ENCODE measurements around the gene SH3RF3. TPM values are rescaled to one million over a fixed set of nuclear protein-coding genes. Genes with fewer than 3 reads are reported as not detected.

SH3RF3 gene
- total RNA-seq, 1 donor from 2014 or later = 1.3 TPM

DNA sequence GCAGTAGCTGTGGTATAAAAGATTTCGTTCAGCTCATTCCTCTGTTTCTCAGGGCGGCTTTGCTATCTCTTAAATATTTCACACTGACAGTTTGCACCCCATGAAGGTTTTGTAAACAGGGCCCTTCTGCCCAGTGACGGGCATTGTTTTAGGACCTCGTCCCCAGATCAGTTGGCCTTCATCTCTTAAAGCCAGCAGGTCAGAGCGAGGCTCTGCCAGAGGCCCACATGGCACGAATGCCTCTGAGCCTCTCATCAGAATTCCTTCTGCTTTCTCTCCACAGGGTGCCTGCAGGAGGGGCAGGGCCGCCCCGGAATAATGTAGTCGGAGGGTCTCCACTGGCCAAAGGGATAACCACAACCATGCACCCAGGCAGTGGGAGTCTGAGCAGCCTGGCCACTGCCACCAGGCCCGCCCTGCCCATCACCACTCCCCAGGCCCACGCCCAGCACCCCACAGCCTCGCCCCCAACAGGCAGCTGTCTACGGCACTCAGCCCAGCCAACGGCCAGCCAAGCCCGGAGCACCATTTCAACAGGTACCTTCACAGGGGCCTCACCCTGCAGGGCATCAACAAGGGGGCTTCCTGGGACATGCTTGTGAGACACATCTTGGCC lies 307.7 kb downstream of the SH3RF3 start:
- Mint-ChIP-seq H3K4me1 (ENCODE audit: low read depth) (peaks cover 12% of the 10 kb centered on the region), H3K27ac (no peak overlapping the region), H3K9me3 (ENCODE audit: low read depth) (peaks cover 6% of the 10 kb centered on the region), H3K27me3 (peaks cover 30% of the 10 kb centered on the region), H3K36me3 (ENCODE audit: insufficient read depth) (peaks cover 5% of the 10 kb centered on the region), H3K4me3 (ENCODE audit: low read depth) (no peak overlapping the region)
- no peak for DNase-seq (ENCODE audit: low spot score, unreplicated experiment)
- TF ChIP-seq, protein P1, sequence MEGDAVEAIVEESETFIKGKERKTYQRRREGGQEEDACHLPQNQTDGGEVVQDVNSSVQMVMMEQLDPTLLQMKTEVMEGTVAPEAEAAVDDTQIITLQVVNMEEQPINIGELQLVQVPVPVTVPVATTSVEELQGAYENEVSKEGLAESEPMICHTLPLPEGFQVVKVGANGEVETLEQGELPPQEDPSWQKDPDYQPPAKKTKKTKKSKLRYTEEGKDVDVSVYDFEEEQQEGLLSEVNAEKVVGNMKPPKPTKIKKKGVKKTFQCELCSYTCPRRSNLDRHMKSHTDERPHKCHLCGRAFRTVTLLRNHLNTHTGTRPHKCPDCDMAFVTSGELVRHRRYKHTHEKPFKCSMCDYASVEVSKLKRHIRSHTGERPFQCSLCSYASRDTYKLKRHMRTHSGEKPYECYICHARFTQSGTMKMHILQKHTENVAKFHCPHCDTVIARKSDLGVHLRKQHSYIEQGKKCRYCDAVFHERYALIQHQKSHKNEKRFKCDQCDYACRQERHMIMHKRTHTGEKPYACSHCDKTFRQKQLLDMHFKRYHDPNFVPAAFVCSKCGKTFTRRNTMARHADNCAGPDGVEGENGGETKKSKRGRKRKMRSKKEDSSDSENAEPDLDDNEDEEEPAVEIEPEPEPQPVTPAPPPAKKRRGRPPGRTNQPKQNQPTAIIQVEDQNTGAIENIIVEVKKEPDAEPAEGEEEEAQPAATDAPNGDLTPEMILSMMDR (IDR thresholded peaks at IDR 0.05; ENCODE audit: unreplicated experiment) = no peak

DNA sequence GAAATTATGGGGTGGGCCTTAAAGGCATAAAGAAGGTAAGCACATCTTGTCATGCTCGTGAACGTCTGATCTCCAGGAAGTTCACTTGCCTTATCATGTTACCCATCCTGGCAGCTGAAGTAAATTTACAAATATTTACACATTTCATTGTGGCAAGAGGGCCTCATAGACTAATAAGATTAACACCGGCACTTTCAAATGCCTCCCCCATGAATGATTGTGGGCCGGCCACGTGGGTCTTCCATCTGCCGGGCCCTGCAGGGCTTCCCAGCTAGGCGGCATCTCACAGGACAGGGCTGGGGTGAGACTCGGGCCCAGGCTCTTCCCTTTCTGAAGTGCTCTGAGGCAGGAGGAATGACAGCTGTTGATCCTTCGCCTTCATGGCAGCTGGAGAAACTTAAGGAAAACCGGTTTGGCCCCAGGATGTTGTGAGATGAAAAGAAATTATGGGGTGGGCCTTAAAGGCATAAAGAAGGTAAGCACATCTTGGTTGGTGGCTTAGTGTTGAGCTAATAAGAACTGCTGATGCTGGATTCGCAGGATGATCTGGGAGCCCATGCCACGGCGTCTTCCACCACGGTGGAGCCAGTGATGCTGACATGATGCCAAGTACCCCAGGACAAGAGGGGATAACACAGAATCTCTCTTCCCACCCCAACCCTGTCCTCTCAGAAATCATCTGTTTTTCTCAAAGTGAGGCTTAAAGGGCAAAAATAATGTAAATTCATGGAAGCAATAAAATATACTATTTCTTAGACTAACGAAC lies 308.5 kb downstream of the SH3RF3 start:
- peaks cover 5% of the 10 kb centered on the region for H3K36me3 Mint-ChIP-seq (ENCODE audit: insufficient read depth)
- H3K27me3 Mint-ChIP-seq = peaks cover 30% of the 10 kb centered on the region
- peaks cover 12% of the 10 kb centered on the region for H3K4me1 Mint-ChIP-seq (ENCODE audit: low read depth)
- DNase-seq (ENCODE audit: low spot score, unreplicated experiment) = no peak
- no peak overlapping the region for H3K27ac Mint-ChIP-seq
- H3K4me3 Mint-ChIP-seq (ENCODE audit: low read depth) = no peak overlapping the region
- TF ChIP-seq, protein P1 (IDR thresholded peaks at IDR 0.05; ENCODE audit: unreplicated experiment) = no peak
- H3K9me3 Mint-ChIP-seq (ENCODE audit: low read depth) = peaks cover 9% of the 10 kb centered on the region

DNA sequence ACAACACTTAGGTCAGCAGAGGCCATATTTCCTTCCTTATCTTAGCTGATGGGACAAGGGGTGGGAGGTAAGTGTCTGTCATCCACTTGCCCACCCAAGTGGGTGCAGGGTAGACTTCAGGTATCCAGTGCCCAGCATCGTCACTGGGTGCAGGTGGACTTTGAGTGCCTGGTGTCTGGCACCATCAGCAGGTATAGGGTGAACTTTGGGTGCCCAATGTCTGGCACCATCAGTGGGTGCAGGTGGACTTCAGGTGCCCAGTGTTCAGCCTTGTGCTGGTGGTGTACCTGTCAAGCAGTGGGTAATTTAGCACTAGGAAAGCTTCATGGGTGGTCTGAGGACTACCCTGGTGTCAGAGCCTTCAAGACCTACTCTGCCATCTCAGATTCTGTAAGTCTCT lies 309.1 kb downstream of the SH3RF3 start:
- Mint-ChIP-seq H3K27ac (no peak overlapping the region), H3K4me3 (ENCODE audit: low read depth) (no peak overlapping the region), H3K36me3 (ENCODE audit: insufficient read depth) (peaks cover 5% of the 10 kb centered on the region), H3K9me3 (ENCODE audit: low read depth) (peaks cover 11% of the 10 kb centered on the region), H3K27me3 (peaks cover 30% of the 10 kb centered on the region), H3K4me1 (ENCODE audit: low read depth) (peaks cover 12% of the 10 kb centered on the region)
- TF ChIP-seq, protein P1 (IDR thresholded peaks at IDR 0.05; ENCODE audit: unreplicated experiment) = no peak
- DNase-seq (ENCODE audit: low spot score, unreplicated experiment) = no peak

DNA sequence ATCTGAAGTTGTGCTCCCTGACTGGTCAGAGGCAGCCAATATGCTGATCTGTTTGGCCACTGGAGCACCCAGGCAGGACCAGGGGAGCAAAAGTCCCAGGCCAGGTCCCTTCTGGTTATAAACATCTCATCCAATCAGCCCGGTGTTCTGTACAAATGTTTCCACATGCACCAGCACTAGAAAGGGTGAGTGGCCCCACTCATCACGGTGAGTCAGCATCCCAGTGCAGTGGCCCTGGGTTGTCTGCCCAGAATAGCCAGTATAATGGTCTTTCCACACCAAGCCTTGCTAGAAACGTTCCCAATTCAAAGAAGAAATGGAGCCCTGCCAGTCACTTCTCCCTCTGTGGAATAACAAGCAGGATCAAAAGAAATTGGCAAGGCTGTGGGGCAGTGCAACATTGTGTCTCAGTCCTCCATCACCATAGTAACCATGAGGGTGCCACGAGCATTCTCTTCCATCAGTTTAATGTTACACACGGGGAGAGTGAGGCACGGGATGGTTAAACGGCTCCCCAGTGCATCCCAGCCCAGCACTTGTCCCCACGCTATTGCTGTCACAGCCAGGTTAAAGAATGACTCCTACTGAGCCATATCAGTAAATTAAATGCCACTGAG lies 309.9 kb downstream of the SH3RF3 start:
- no peak overlapping the region for H3K4me3 Mint-ChIP-seq (ENCODE audit: low read depth)
- peaks cover 5% of the 10 kb centered on the region for H3K36me3 Mint-ChIP-seq (ENCODE audit: insufficient read depth)
- H3K9me3 Mint-ChIP-seq (ENCODE audit: low read depth) = peaks cover 17% of the 10 kb centered on the region
- TF ChIP-seq, protein P1 (IDR thresholded peaks at IDR 0.05; ENCODE audit: unreplicated experiment) = no peak
- peak overlapping the region; percentile 36 for H3K27ac Mint-ChIP-seq
- peaks cover 12% of the 10 kb centered on the region for H3K4me1 Mint-ChIP-seq (ENCODE audit: low read depth)
- H3K27me3 Mint-ChIP-seq = peaks cover 30% of the 10 kb centered on the region
- DNase-seq (ENCODE audit: low spot score, unreplicated experiment) = no peak

DNA sequence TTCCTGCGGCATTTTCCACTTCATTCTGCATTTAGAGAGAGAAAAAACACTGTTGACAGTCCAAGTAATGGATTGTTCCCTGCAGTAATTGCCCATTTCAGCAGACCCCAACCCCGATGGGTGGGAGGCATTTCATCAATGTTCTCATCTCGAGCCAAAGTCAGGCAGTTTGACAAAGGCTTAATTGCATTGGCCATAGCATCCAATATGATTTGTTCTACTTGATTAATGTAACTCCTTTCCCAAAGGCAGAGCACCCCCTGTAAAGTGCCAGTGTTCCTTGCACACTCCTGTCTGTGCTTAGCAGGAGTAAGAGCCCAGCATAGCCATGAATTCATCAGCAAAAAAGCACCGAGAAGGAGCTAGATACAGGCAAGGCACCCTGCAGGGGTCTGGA lies 310.4 kb downstream of the SH3RF3 start:
- H3K9me3 Mint-ChIP-seq (ENCODE audit: low read depth) = peaks cover 17% of the 10 kb centered on the region
- peaks cover 5% of the 10 kb centered on the region for H3K36me3 Mint-ChIP-seq (ENCODE audit: insufficient read depth)
- H3K4me3 Mint-ChIP-seq (ENCODE audit: low read depth) = no peak overlapping the region
- TF ChIP-seq, protein P1 (IDR thresholded peaks at IDR 0.05; ENCODE audit: unreplicated experiment) = no peak
- peaks cover 28% of the 10 kb centered on the region for H3K27me3 Mint-ChIP-seq
- DNase-seq (ENCODE audit: low spot score, unreplicated experiment) = no peak
- no peak overlapping the region for H3K27ac Mint-ChIP-seq
- peaks cover 12% of the 10 kb centered on the region for H3K4me1 Mint-ChIP-seq (ENCODE audit: low read depth)
